ENCODE results near the gene SELENOF.

DNA sequence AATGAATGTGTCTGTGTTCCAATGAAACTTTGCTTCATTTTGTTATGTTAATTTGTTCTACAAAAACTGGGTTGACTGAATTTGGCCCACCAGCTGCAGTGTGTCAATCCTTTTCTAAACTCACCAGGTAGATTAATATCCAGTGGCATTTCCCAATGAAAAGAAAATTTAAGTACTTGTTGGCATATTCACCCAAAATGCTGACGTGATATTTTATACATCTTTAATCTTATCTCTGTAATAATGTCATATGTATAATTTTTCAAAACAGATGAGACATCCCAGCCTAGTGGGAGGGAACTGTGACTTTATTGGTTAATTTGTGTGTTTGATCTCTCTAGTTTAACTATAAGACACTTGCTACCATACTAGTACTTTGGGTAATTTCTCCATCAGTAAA lies 8.1 kb downstream of the SELENOF start:
- TF ChIP-seq, protein P1, sequence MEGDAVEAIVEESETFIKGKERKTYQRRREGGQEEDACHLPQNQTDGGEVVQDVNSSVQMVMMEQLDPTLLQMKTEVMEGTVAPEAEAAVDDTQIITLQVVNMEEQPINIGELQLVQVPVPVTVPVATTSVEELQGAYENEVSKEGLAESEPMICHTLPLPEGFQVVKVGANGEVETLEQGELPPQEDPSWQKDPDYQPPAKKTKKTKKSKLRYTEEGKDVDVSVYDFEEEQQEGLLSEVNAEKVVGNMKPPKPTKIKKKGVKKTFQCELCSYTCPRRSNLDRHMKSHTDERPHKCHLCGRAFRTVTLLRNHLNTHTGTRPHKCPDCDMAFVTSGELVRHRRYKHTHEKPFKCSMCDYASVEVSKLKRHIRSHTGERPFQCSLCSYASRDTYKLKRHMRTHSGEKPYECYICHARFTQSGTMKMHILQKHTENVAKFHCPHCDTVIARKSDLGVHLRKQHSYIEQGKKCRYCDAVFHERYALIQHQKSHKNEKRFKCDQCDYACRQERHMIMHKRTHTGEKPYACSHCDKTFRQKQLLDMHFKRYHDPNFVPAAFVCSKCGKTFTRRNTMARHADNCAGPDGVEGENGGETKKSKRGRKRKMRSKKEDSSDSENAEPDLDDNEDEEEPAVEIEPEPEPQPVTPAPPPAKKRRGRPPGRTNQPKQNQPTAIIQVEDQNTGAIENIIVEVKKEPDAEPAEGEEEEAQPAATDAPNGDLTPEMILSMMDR (IDR thresholded peaks at IDR 0.05): no peak
- TF ChIP-seq POLR2A (IDR thresholded peaks at IDR 0.05): no peak
